OCI-LY1 (cell line): ENCODE data around the gene GIPC2.

ENCODE experiments used
- H2AFZ ChIP-seq: fragments of 200-600 bp; sonication (generic), shearing (Covaris generic); 2 replicates; pipeline ENCODE4 v1.6.0; 2014; ENCODE audit warnings: antibody characterized with exemption, mild to moderate bottlenecking, low read length
- H3F3A ChIP-seq: fragments of 200-600 bp; sonication (generic), shearing (Covaris generic); 2 replicates; pipeline ENCODE4 v1.6.0; 2014; ENCODE audit warnings: mild to moderate bottlenecking, antibody characterized with exemption, low read length, moderate library complexity; ENCODE audit not compliant: insufficient read depth
- H3K27ac ChIP-seq: fragments of 200-600 bp; sonication (generic); 2 replicates; pipeline ENCODE4 v1.5.1; 2014; ENCODE audit warnings: low read length, mixed run types, mild to moderate bottlenecking, low read depth; ENCODE audit not compliant: poor library complexity, severe bottlenecking
- H3K27me3 ChIP-seq: fragments of 200-600 bp; sonication (generic); 2 replicates; pipeline ENCODE4 v1.6.0; 2014; ENCODE audit warnings: antibody characterized with exemption, mild to moderate bottlenecking, low read length, moderate library complexity; ENCODE audit not compliant: insufficient read depth
- H3K36me3 ChIP-seq: fragments of 200-600 bp; sonication (generic); 2 replicates; pipeline ENCODE4 v1.6.1; 2014; ENCODE audit warnings: mild to moderate bottlenecking, antibody characterized with exemption, low read length, moderate library complexity, mixed read lengths; ENCODE audit not compliant: insufficient read depth
- H3K4me1 ChIP-seq: fragments of 200-600 bp; sonication (generic); 2 replicates; pipeline ENCODE4 v1.5.1; 2014; ENCODE audit warnings: mild to moderate bottlenecking, low read length, moderate library complexity; ENCODE audit not compliant: insufficient read depth, severe bottlenecking
- H3K4me2 ChIP-seq: fragments of 200-600 bp; sonication (generic), shearing (Covaris generic); 2 replicates; pipeline ENCODE4 v1.6.1; 2014; ENCODE audit warnings: low read length
- H3K4me3 ChIP-seq: fragments of 200-600 bp; sonication (generic); 2 replicates; pipeline ENCODE4 v1.5.1; 2014; ENCODE audit warnings: low read length, low read depth, mild to moderate bottlenecking, mixed read lengths; ENCODE audit not compliant: poor library complexity, severe bottlenecking
- H3K79me2 ChIP-seq: fragments of 200-600 bp; shearing (Covaris generic); 2 replicates; pipeline ENCODE4 v1.6.1; 2016; ENCODE audit warnings: mixed run types, low read length, mixed read lengths; ENCODE audit not compliant: insufficient read depth
- H3K9ac ChIP-seq: fragments of 200-600 bp; sonication (generic), shearing (Covaris generic); 2 replicates; pipeline ENCODE4 v1.6.1; 2014; ENCODE audit warnings: mild to moderate bottlenecking, low read length, mixed read lengths
- H3K9me2 ChIP-seq: fragments of 200-600 bp; sonication (generic), shearing (Covaris generic); 2 replicates; pipeline ENCODE4 v1.6.1; 2014; ENCODE audit warnings: low read depth, mild to moderate bottlenecking, low read length, mixed read lengths
- H3K9me3 ChIP-seq: fragments of 200-600 bp; shearing (Covaris generic); 2 replicates; pipeline ENCODE4 v1.6.1; 2014; ENCODE audit warnings: low read length, mixed read lengths
- H4K20me1 ChIP-seq: fragments of 200-600 bp; sonication (generic), shearing (Covaris generic); 2 replicates; pipeline ENCODE4 v1.6.0; 2016; ENCODE audit warnings: mild to moderate bottlenecking, low read length; ENCODE audit not compliant: insufficient read depth
- CTCF ChIP-seq: fragments of 200-600 bp; sonication (generic), shearing (Covaris generic); IDR thresholded peaks from 2 replicates; pipeline ENCODE4 v1.5.1; 2017; ENCODE audit warnings: mild to moderate bottlenecking, antibody characterized with exemption, low read length, moderate library complexity, mixed read lengths
- EZH2 ChIP-seq: fragments of 200-600 bp; sonication (generic), shearing (Covaris generic); IDR thresholded peaks from 2 replicates; pipeline ENCODE4 v1.8.0; 2017; ENCODE audit warnings: borderline replicate concordance, mixed run types, mild to moderate bottlenecking, antibody characterized with exemption, low read length, moderate library complexity, mixed read lengths

The GIPC2 gene

DNA sequence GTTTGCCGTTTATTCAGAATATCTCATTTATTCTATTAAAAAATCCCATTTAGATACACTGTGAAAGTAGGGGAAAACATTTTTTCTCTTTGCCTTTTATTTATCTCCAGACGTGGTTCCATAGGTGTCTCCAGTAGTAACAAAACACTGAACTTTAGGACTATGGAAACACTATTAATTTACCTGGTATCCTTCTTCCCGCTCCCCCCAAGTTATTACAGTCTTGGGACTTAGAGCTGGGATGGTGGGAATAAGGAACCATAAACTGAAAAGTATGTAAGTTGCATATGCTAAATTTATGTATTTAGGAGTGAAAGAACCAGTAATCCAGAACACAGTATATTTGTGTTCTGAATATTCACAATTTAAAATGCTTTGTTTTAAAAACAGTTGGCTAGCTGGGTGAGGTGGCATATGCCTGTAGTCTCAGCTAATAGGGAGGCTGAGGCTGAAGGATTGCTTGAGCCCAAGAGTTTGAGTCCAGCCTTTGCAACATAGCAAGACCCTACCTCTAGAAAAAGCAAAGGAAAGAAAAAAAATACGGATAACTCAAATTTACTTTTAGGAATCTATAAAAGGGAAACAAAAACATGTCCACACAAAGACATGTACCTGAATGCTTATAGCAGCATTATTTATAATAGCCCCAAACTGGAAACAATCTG lies 38.0 kb upstream of the GIPC2 start:
- Histone ChIP-seq H3K36me3 (peaks cover 2% of the 10 kb centered on the region), H3K27me3 (no peaks in the 10 kb centered on the region), H2AFZ (no peak overlapping the region), H3K4me2 (peak overlapping the region; percentile 76), H3K9me3 (no peaks in the 10 kb centered on the region), H4K20me1 (no peaks in the 10 kb centered on the region), H3K4me1 (peaks cover 45% of the 10 kb centered on the region), H3F3A (peaks cover 14% of the 10 kb centered on the region; the same call in 1 of the 2 replicates), H3K9me2 (no peaks in the 10 kb centered on the region), H3K27ac (no peak overlapping the region), H3K9ac (no peak overlapping the region; the same call in 1 of the 2 replicates), H3K79me2 (peaks cover 50% of the 10 kb centered on the region), H3K4me3 (peak overlapping the region; percentile 70)
- TF ChIP-seq CTCF (no peak), EZH2 (no peak)

- Histone ChIP-seq H3K27me3 (no peaks in the 10 kb centered on the region), H3K27ac (no peak overlapping the region), H3F3A (peaks cover 2% of the 10 kb centered on the region; the same call in 1 of the 2 replicates), H3K79me2 (peaks cover 50% of the 10 kb centered on the region), H3K9me2 (no peaks in the 10 kb centered on the region), H2AFZ (no peak overlapping the region), H3K9me3 (no peaks in the 10 kb centered on the region), H4K20me1 (no peaks in the 10 kb centered on the region), H3K9ac (no peak overlapping the region), H3K4me2 (no peak overlapping the region), H3K36me3 (peaks cover 11% of the 10 kb centered on the region), H3K4me3 (no peak overlapping the region), H3K4me1 (peaks cover 31% of the 10 kb centered on the region)
- TF ChIP-seq CTCF (no peak), EZH2 (no peak)
Observed at GRCh38 chr1:78009276-78009675, 36.5 kb upstream of the GIPC2 start.

DNA sequence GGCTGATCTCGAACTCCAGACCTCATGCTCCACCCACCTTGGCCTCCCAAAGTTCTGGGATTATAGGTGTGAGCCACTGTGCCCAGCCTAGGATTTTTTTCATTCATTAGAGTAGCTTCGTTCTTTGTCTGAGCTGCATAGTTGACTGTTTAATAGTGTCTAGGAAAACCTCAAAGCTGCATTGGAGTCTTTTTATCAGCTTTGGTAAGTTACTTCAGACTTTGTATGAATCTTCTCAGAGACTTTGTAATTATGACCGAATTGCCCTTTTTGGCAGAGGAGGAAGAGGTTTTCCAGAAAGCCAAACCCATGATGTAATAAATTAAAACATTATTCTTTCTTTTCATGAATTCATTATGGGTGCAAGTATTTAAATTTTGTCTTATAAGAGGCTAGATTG lies 35.9 kb upstream of the GIPC2 start:
- peaks cover 27% of the 10 kb centered on the region for H3K4me1 ChIP-seq
- no peaks in the 10 kb centered on the region for H3K27me3 ChIP-seq
- no peak overlapping the region for H2AFZ ChIP-seq
- no peak overlapping the region for H3K4me3 ChIP-seq
- peaks cover 11% of the 10 kb centered on the region for H3K36me3 ChIP-seq
- no peaks in the 10 kb centered on the region for H3K9me3 ChIP-seq
- H3K79me2 ChIP-seq: peaks cover 50% of the 10 kb centered on the region
- no peak overlapping the region for H3K9ac ChIP-seq
- no peaks in the 10 kb centered on the region for H4K20me1 ChIP-seq
- H3K4me2 ChIP-seq: no peak overlapping the region
- TF ChIP-seq CTCF: no peak
- TF ChIP-seq EZH2: no peak
- H3K27ac ChIP-seq: no peak overlapping the region
- no peaks in the 10 kb centered on the region for H3K9me2 ChIP-seq
- no peaks in the 10 kb centered on the region for H3F3A ChIP-seq
